Epithelial cell of esophagus (primary cell): Measurements from ENCODE around the gene ZWINT.
A peak's percentile ranks its signal among the peaks of the same experiment; 100 is the strongest.

Source experiments
- DNase-seq: peaks from one replicate; pipeline ENCODE4 v3.0.0; 2010; ENCODE audit warnings: low read depth
- H3K4me3 ChIP-seq: 2 replicates; pipeline ENCODE4 v1.5.1; 2011; ENCODE audit warnings: mild to moderate bottlenecking, low read length, control low read depth
- TF ChIP-seq, protein P1 (sequence below): IDR thresholded peaks from 2 replicates; pipeline ENCODE4 v1.5.1; 2011; ENCODE audit warnings: low read depth, mild to moderate bottlenecking, low read length, control low read depth, inconsistent platforms; ENCODE audit not compliant: insufficient read depth; ENCODE audit errors: missing control alignments

ZWINT gene

DNA sequence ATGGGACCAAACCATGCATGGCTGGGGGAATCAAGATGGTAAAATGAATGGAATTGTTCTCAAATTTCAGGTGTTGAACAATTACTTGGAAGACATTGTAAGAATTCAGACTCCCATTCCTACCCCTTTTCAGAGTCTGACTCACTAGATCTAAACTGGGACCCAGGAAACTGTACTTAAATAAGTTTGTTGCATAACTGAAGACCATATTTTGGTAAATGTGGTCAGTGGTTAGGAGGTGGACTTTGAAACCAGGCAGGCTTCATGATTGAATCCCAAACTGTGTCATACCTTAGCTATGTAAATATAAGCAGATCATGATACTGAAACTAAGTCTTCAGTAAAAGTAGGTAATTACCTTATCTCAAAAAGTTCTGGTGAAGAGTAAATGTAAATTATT lies 41.7 kb downstream of the ZWINT start:
- peak; percentile 87 for DNase-seq
- H3K4me3 ChIP-seq = no peak overlapping the region
- TF ChIP-seq, protein P1, sequence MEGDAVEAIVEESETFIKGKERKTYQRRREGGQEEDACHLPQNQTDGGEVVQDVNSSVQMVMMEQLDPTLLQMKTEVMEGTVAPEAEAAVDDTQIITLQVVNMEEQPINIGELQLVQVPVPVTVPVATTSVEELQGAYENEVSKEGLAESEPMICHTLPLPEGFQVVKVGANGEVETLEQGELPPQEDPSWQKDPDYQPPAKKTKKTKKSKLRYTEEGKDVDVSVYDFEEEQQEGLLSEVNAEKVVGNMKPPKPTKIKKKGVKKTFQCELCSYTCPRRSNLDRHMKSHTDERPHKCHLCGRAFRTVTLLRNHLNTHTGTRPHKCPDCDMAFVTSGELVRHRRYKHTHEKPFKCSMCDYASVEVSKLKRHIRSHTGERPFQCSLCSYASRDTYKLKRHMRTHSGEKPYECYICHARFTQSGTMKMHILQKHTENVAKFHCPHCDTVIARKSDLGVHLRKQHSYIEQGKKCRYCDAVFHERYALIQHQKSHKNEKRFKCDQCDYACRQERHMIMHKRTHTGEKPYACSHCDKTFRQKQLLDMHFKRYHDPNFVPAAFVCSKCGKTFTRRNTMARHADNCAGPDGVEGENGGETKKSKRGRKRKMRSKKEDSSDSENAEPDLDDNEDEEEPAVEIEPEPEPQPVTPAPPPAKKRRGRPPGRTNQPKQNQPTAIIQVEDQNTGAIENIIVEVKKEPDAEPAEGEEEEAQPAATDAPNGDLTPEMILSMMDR = no peak

DNA sequence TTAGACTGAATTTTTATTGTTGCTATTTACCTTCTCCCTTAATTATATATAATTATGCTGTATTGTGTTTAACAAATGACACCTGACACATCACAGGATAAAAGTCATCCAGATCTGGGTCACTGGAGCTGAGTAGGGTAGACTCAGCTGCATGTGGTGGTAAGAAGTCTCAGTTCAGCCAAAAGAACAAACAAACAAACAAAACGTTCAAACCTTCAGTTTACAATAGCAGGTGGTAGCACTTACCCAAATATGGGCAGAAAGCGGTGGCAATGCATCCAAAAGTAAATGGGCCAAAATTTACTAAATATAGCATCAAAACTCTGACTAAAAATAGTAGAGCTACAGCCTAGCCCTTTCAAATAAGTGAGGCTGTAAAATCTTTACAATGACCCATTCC lies 42.2 kb downstream of the ZWINT start:
- no peak for DNase-seq
- TF ChIP-seq, protein P1 = no peak
- no peak overlapping the region for H3K4me3 ChIP-seq

GRCh38 chr10:56317603-56318002 lies 43.5 kb downstream of the ZWINT start:
- DNase-seq = peak; percentile 91
- no peak overlapping the region for H3K4me3 ChIP-seq
- TF ChIP-seq, protein P1 = no peak

DNA sequence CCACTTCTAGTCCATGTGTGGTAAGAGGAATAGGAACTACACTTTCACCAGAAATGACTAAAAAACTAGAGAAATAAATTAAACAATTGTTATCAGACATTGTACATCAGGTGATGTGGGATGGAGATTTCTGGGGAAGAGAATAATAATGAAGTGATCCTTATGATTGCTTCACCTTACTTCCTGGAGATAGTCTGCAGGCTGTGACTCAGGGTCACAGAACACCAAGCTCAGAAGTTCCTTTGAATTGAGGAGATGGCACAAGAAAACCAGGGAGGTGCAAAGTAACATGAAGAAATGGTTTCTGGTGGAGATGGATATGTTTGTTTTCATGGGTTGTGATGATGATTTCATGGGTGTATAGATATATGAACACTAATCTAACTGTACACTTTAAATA lies 44.5 kb downstream of the ZWINT start:
- DNase-seq = peak; percentile 54
- TF ChIP-seq, protein P1 = no peak
- H3K4me3 ChIP-seq = no peak overlapping the region
